GM08714 (cell line): ENCODE measurements around the gene RFX2.
"Not testable (repeated sequence)": the region's sequence is repeated elsewhere in the genome, so short reads cannot be mapped to it uniquely, and the experiment has no call there.

Experiments
- H3K4me3 ChIP-seq: fragments of 200-500 bp; sonication (Bioruptor generic); 2 replicates; pipeline ENCODE4 v1.5.1; 2014; ENCODE audit warnings: mild to moderate bottlenecking, low read length, inconsistent platforms
- ZNF274 ChIP-seq: IDR thresholded peaks from 2 replicates; pipeline ENCODE4 v1.6.1; 2012; ENCODE audit warnings: mild to moderate bottlenecking, low read depth, low read length

RFX2 gene

DNA sequence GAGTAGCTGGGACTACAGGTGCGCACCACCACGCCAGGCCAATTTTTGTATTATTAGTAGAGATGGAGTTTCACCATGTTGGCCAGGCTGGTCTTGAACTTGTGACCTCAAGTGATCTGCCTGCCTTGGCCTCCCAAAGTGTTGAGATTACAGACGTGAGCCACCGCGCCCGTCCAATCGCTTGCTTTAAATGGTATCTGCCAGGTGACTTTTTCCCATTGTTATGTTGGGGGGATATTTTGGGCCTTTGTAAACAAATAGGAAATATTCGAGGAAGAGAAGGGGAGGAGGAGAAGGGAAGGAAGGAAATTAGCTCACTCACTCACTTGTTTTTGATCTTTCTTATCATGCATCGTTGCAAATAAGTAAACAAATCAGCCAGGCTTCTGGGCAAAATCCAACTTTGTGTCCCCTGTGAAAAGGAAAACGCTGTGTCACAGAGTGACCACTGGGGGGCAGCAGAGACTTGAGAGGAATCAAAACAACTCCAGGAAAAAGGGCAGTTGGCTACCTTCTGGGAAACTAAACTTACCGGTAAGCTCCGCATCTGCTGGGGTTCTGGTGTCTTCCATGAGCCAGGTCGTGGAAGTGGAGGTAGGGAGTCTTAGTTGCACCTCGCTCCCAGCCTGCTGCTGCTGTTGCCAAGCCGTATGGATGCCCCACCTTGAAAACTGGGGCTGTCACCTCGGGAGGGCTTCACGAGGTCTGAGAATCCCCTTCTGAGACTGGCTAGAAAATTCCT, 123.1 kb downstream of the RFX2 start:
- TF ChIP-seq ZNF274: no peak
- peak overlapping the region; percentile 12; the same call in 1 of the 2 replicates for H3K4me3 ChIP-seq

DNA sequence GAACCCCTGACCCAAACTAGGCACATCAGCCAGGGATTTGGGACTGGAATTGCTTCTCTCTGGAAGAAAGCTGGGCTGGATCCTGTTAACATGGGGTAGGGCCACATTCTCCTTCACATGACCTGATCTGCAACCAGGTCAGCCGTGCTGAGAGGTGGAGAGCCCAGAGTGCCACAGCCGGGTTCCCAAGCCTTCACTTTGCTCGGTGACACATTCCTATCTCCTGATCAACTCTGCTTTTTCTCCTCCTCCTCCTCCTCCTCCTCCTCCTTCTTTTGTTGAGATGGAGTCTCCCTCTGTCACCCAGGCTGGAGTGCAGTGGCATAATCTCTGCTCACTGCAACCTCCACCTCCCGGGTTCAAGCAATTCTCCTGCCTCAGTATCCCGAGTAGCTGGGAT, 124.5 kb downstream of the RFX2 start:
- not testable (repeated sequence) for H3K4me3 ChIP-seq

DNA sequence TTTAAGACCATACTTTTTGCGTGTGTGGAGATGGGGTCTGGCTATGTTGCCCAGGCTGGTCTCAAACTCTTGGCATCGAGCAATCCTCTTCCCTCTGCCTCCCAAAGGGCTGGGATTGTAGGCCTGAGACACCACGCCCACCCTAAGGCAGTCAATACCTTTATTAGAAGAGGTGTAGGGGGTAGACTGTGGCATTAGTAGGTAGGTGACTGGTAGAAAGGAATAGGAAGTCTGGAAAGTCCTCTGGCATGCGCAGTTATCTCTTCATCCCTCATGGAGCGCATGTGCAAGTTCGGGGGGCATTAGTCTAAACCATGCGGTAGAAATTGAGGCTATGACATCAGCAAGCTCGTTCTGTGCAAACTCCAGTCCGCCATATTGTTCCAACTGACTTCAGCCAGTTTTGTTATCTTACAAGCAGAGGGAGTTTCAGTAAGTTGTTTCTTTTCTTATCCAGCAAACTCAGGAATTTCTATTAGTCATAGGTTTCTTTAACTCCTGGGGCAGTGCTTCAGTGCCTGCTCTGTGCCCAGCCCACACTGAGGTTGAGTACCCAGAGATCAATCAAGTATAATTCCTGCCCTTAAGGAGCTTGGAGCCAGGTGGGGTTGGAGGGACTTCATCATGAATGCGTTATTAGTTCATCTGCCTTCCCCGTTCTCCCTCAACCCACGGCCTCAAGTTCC, 125.1 kb downstream of the RFX2 start:
- no peak for TF ChIP-seq ZNF274
- H3K4me3 ChIP-seq: no peak overlapping the region

DNA sequence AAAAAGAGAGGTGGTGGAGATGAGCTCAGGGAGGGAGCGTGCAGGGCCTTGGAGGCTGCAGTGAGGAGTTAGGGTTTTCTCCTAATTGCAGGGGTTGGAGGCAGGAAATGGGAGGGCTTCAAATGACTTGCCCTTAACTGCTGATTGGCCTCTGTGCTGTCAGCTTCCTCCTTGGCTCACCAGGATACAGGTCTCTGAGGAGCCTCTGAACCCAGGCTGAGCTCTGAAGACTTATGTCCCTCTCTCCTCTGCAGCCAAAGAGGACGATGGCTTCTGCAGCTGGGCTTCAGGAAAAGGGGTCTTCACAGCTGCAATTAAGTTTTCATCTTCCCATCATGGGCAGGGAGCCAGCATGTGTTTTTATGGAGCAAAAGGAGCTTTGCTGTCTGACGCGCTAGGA, 125.7 kb downstream of the RFX2 start:
- no peak for TF ChIP-seq ZNF274
- no peak overlapping the region for H3K4me3 ChIP-seq

DNA sequence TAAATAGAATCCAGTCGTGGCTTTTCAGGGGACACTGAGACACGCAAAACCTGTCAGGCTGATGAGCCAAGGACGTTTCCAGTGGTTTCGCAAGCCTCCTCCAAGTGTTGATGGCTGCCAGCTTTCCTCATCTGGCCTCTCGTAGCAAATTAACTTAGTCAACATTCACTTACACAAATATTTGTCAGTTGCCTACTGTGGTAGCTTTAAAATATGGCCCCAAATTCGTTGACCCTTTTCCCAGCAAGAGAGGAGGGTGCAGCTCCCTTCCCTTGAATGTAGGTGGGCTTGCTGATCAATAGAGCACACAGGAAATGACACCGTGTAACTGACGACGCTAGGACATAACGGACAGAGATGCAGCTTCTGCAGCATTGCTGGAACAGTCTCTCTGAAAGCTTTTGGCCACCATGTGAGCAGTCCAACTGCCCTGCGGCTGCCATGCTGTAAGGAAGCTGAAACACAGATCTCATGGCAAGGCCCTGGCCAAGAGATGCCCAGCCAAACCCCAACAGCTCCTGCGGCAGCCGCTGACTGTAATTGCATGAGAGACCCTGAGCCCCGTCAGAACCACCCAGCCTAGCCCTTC, 126.8 kb downstream of the RFX2 start:
- H3K4me3 ChIP-seq: no peak overlapping the region
- no peak for TF ChIP-seq ZNF274

DNA sequence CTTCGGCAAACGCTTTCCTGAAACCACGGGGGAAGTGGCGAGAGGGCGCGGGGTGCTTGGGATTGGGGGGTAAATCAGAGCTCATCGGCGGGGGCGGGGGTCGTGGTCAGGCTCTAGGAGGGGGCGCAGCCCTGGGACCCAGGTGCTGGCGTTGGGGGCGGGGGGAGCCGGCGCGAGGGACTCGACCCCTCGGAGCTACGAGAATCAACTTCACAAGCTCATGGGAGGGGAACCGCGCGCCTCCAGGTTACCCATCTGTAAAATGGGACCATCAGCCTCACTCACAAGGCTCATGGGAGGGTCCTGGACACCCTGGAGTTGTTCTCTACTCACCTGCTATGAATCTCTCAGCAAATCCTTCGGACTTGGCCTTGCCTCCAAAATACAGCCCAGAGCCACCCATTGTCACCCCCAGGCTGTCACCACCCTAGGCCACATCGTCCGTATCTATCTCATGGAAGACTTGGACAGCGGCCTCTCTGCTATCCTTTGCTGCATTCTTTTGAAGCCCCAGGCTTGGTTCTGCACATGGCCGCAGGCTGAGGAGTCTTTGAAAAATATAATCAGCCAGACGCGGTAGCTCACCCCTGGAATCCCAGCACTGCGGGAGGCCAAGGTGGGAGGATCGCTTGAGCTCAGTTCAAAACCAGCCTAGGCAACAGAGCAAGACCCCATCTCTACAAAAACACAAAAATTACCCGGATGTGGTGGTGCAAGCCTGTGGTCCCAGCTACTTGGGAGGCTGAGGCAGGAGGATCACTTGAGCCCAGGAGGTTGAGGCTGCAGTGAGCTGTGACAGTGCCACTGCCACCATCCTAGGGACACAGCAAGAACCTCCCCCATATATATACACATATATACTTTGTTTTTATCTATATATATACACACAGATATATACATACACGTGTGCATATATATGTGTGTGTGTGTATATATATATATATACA, 131.4 kb downstream of the RFX2 start:
- no peak for TF ChIP-seq ZNF274
- peak overlapping the region; percentile 68; the same call in 1 of the 2 replicates for H3K4me3 ChIP-seq

DNA sequence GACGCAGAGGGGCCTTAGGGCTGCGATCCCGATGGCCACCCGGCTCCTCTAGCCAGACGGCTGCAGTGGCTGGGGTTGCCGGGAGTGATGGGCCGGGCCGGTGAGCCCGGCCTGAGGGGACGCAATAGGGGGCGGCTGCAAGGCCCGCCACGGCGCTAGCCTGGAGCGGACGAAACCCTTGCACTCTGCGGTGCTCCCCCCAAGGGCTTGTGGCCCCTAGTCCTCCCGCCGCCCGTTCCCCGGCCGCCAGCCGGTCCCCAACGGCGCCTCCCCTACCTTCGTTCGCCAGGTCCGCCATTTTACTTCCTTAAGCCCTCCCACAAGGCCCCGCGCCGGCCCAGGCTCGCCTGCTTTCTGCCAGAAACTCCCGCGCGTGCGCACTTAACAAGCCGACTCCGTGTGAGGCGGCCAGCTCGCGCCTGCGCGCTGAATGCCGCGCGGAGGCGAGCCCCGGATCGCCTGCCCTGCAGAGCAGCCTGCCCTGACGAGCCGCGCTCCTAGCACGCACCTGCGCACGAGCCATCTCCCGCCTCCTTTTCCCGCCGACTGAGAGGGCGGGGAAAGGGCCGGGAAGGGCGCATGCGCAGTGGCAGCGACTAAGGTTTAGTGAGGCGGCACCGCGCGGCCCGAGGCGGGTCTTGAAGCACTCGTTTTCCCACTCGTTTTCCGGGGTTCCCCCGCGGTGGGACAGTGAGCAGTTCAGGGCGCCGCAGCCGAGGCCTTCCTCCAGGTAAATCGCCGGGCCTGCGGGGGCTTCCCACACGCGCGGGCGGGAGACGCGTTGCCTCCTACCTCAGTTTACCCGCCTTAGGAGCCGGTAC, 132.3 kb downstream of the RFX2 start, which contains the start of gene RANBP3:
Gene RANBP3 (minus strand): TSS at position 356 of the 821 bp plus-strand sequence. CDS start 58 bp downstream, at position 298.
- no peak for TF ChIP-seq ZNF274
- peak within 1 kb of the TSS; percentile 89 for H3K4me3 ChIP-seq

DNA sequence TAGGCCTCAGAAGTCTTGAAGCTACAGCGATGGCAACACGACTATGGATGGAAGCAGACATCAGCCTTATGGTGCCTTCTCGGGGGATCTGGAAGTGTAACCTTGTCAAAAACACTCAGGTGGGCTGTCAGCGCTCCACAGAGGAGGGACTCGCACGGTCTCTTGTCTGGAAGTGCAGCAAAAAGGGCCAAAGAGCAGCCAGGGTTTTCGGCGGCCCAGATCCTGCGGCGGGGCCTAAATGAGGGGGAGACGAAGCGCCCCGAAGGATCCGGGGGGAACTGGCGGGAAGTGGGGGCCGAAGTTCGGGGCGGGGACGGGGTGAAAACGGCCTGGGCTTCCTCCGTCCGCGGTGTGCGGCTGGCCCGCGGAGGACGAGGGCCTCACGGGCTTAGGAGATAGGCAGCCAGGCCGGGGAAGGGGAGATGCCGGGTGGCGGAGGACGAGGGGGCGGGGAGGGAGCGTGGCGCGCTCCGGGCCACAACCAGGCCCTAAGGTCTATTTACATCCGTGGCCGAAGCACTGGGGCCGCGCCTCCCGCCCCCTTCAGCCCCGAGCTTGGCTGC, 133.0 kb downstream of the RFX2 start:
- peak overlapping the region; percentile 89 for H3K4me3 ChIP-seq
- no peak for TF ChIP-seq ZNF274

DNA sequence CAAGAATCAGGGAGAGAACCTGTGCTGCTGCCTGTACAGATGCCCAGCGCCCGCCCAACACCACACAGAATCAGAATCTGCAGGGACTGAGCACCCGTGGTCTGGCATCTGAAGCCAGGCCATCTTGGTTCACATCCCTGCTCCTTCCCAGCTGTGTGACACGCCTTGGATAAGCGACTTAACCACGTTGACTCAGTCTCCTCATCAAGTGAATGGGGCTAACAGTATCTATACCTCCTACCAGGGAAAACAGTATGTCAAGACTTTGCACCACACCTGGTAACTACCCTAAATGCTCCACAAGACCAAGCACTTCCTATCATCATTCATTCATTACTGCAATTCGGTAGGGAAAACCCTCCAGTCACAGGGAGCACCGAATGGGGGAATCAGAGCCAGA, 133.5 kb downstream of the RFX2 start:
- TF ChIP-seq ZNF274: no peak
- peak overlapping the region; percentile 89 for H3K4me3 ChIP-seq

DNA sequence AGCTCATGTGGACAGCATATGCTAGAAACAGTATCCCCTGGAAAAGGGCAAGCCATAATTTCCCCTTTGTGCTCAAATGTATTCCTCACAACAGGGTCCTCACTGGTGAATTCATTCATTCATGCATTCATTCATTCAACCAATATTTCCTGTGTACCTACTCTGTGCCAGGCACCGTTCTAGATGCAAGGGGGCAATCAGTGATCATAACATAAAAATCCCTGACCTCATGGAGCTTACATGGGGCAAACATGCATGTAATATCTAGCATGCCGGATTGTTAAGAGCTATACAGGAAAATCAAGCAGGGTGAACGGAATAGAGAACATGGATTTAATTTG, 134.9 kb downstream of the RFX2 start:
- no peak overlapping the region for H3K4me3 ChIP-seq
- TF ChIP-seq ZNF274: no peak

DNA sequence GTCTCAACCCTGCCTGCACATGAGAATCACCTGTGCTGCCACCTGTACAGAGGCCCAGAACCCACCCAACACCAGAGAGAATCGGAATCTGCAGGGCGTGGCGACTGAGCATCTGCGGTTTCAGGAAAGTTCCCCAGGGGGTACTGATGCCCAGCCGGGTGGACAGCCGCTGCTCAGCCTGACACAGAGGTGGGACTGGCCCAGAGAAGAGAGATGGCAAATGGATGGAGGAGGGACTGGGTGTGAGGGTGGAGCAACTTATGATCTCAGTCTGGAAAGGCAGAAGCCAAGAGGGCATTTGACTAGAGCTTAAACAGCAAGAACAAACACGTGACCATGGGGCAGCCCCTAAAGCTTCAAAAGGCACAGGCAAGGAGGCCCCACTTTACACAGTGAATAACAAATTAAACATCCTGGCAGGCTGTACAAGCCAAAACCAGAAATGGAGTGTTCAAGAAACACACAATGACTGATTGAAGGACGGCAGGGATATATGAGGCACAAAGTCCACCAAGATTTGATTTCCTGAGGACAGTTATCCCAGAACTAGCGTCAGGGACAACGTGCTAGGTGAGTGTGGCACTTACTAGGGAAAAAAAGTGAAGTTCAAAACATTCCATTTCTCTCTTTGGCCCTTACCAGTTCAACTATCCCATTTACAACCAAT, 135.4 kb downstream of the RFX2 start:
- no peak for TF ChIP-seq ZNF274
- no peak overlapping the region for H3K4me3 ChIP-seq

DNA sequence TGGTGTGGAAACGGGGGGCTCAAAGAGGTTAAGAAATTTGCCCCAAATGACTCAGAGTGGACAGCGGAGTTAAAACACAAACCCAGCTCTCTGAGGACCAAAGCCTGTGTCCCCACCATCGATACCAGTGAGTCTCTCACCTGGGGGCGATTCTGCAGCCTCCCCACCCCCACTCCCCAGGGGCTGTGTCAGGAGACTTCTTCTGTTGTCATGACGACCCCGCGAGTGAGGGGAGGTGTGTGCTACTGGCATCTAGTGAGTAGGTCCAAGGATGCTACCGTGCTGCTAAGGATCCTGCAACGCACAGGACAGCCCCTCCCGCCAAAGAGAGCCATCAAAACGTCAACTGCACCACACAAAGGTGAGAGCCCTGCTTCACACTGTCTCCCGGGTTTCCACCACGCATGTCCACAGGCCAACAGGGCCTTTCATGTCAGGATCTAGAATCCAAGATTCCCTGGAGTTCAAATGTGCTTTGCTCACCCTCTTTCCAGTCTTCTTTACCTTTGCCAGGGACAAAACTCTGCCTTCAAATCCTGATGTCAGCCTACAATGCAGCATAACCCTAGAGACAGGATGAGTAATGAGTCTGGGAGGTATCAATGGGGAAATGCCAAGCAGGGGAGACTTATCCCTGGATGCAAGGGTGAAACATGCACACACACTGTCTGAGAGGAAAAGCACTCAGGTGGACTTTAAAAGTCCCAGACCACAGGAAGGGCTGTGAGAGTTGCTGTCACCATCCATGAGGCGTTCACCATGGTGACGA, 136.2 kb downstream of the RFX2 start:
- no peak for TF ChIP-seq ZNF274
- H3K4me3 ChIP-seq: no peak overlapping the region
